ENCODE measurements around the gene ANKRD65.

The ANKRD65 gene

DNA sequence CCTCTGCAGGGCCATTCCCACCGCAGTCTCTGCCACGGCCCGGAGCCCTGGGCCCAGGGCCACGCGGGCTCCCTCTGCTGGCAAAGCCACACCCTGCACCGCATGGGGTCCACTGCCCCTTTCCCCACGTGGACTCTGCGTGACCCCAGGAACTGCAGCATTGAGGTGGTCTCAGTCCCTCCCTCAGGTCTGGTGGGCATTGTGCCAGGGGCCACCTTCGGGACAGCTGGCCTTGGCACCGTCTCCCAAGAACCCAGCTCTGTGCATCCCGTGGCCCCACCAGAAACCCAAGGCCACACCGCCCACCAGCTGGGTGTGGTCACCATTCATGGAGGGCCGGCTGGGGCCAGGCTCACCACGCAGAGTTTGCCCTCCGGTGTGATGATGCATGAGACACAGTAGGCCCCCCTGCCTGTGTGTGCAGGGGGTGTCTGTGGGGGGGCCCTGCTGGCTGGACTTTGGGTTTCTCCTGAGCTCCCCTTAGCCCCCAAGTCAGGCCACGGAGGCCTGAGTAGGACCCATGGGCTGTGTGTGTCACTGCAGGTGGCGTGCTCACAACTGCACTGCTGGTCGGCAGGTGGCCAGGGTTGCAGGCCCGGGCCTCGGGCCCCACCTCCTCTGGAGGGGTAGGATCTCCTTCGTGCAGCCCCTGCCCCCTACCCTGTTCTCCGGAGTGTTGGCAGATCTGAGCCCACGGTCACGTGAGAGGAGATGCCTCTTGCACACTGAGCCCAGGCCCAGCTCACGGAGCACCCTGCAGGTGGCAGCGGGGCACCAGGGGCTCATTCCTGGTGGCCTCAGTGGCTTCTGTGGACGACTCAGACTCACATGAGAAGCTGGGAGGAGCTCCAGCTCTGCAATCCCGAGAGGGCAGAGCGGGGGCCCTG, 20.2 kb upstream of the ANKRD65 start:
- no peak for DNase-seq (ENCODE audit: low read depth)

DNA sequence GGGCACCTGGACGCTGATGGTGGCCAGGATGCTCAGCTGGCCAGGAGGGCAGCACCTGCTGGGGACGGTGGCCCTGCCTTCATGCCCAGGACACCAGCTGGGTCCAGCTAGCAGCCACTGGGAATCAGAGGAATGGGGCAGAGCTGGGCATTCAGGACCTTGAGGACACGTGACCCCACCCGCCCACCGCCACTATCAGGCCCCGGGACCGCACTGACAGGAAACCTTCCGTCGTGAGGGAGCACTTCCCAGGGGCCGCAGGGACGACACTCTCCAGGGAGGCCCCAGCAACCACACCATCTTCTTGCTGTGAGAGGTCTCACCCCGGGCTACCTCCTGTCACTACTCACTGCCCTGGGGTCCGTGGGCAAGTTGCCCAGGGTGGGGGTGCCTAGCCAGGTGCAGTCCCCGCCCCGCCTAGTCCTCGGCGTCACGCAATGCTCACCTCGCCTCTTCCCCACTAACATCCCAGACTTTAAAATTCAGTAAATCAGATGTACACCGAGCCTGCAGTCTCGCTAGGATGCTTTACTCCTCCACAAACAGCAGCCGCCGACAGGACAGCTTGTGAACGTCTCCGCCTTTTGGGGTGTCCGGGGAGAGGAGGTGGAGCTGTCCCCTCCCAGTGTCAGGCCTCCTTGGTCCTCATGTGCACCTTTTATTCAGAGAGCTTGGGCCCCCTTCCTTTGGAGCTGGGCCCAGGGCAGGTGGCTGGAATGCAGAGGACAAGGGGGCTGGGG, 19.4 kb upstream of the ANKRD65 start:
- DNase-seq (ENCODE audit: low read depth) = no peak

DNA sequence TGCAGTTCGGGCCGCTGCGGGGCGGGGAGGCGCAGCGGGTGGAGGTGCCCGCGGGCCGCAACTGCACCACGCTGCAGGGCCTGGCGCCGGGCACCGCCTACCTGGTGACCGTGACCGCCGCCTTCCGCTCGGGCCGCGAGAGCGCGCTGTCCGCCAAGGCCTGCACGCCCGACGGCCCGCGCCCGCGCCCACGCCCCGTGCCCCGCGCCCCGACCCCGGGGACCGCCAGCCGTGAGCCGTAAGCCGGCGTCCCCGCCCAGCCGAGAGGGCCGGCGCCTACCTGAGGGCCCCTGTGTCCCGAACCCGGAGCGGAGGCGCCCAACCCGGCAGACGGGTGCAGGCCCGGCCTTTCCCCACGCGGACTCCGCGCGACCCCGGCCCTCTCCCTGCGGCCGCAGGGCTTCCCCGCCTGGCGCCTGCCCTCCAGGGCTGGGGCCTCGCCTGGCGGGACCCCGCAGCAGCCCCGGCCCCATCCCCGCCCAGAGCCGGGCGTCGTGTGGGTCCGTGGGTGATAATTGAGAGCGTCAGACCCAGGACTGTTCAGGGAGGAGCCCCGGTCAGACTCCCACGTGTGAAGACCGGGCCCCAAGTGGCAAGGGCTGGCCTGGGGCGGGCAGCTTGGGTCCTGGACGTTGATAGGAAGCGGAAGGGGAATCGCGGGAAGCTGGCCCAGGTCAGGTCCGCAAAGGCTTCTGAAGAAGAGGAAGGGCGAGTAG, 18.6 kb upstream of the ANKRD65 start:
- no peak for DNase-seq (ENCODE audit: low read depth)

DNA sequence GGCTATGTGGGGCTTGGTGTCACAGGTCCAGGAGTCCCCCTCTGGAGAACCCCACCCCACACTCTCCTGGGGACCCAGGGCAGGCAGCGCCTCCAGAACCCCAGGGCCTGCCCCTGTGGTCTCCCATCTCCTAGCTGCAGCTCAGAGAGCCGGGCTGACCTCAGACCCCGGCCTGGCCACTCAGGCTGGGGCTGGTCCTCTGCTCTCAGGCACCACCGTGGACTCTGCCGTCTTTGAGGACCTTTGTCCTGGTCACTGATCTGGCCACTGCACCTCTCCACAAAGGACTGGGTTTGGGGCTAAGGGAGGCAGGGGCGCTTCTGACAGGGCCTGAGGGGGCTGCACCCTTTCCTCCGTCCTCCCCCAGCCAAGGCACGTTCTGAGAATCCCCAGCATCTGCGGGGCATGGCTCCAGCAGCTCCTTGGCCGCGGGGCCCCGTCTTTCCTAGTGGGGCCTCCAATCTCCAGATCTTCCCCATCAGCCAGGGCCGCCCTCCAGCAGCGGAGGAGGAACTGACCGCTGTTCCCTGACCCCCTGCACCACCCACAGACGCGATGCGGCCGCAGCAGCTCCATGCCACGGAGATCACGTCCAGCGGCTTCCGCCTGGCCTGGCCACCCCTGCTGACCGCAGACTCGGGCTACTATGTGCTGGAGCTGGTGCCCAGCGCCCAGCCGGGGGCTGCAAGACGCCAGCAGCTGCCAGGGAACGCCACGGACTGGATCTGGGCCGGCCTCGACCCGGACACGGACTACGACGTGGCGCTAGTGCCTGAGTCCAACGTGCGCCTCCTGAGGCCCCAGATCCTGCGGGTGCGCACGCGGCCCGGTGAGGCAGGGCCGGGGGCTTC, 17.7 kb upstream of the ANKRD65 start:
- no peak for DNase-seq (ENCODE audit: low read depth)

DNA sequence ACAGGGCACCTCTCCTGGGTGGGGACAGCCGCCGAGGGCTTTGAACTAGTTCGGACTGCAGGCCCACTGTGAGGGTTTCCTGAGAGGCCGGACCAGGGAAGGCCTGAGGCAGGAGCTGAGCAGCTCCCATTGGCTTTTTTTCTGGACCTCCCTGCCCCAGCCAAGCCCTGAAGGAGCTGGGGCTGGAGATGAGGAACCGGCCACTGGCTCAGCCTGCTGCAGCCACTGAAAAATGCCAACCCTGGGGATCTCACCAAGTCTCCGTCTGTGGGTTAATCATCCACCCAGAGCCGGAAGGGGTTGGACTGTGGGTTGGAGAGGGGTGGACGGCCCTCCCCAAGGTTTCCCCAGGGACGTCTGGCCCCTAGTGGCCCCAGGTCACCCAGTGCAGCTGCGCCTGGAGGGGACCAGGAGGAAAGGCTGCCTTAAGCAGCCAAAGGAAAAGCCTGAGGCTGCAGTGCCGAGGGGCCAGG, 16.9 kb upstream of the ANKRD65 start:
- DNase-seq (ENCODE audit: low read depth) = no peak

DNA sequence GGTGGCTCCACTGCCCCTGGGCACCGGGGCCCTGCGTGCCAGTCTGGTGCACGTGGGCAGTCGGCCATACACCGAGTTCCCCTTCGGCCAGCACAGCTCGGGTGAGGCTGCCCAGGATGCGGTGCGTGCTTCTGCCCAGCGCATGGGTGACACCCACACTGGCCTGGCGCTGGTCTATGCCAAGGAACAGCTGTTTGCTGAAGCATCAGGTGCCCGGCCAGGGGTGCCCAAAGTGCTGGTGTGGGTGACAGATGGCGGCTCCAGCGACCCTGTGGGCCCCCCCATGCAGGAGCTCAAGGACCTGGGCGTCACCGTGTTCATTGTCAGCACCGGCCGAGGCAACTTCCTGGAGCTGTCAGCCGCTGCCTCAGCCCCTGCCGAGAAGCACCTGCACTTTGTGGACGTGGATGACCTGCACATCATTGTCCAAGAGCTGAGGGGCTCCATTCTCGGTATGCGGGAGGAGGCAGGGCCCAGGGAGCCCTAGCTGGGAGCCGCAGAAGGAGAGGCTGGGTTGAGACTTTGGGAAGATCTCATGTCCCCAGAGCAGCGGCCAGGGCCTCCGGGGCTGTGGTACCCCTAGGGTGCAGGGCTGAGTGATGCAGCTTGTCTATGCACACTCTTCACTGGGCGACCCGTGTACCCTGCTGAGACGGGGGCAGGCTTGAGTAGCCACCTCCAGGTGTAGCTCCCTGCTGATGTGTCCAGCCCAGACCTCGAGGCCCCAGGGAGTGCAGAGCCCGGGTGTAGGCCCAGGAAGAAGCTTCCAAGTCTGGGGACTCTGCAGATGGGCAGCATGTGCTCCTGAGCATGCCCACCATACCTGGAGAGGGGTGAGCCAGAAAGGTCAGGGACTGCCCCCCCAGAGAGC, 16.2 kb upstream of the ANKRD65 start:
- no peak for DNase-seq (ENCODE audit: low read depth)

DNA sequence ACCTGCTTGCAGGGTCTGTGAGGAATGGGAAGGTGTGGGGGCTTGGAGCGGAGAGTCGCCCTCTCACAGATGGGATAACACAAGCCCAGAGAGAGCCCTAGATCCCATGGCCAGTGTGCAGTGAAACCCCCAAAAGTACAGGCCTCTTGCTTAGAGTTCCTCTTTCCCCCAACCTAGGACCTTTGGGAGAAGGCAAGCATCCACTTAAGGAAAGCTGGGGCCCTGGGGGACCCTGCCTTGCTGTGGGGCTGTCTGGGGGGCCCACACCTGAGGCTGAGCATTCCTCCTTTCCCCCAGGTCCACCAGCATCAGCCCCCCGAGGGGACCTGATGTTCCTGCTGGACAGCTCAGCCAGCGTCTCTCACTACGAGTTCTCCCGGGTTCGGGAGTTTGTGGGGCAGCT, 15.6 kb upstream of the ANKRD65 start:
- DNase-seq (ENCODE audit: low read depth) = no peak

DNA sequence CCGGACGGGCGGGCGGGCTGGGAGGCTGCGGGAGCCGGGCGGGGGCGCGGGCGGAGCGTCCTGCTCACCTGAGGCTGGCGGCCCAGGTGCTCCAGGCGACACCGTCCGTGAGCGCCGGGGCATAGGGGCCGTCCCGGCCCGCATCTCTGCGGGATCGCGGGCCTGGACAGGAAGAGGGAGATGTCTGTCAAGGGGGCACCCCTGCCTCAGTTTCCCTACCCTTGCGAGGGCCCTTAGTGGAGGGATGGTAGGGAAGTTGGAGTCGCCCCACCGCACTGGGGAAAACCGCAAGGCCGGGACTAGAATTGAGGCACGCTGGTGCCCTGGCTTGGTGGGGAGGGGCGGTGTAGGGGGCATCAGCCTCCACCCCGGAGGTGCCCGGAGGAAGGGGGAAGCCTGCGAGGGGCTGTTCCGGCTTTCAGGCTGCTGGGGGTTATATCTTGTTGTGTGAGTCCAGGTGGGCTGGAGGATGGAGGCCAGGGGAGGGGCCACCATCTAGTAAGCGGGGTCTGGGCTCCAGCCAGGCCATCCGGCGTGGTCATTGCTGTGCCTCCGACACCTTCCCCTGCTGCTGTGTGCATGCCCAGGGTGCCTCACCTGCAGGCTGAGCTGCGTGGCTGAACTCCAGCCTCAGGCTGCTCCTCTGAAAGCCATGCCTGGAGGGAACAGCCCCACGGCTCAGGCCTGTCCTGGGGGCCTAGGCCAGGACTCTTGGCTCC, 15.0 kb upstream of the ANKRD65 start:
- no peak for DNase-seq (ENCODE audit: low read depth)

DNA sequence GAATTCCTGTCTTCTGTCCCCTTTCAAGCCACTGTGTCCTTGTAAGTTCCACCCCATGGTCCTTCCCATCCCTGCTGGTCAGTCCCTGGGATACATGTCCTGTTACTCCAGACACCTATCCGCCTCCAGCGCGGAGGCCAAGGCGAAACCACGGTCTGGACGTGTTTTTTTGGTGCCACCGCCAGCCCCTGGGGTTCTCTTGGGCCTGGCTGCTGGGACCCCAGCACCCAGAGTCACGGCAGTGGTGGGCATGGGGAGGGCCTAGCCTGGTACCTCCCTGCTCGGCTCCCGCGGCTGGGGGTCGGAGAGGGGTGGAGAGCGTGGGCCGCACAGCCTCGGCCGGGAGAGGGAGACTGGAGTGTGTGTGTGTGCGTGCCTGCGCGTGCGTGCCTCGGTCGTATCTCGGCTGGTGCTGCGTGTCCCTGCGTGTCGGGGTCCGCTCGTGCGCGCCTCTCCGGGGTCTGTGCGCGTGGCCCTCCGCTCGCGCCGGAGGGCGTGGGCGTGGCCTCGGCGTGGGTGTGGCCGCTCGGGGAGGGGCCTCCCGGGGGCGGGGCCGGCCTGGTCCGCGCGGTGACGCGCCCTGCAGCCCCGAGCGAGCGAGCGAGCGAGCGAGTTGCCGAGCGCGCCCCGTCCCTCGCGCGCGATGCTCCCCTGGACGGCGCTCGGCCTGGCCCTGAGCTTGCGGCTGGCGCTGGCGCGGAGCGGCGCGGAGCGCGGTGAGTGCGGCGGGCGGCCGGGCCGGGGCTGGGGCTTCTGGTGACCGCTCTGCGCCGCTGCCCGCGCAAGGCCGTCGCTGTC, 14.2 kb upstream of the ANKRD65 start, which contains the start of gene VWA1:
Gene VWA1, plus strand, starts transcription at position 585 of the 798 bp plus-strand sequence. Its CDS starts 59 bp downstream, at position 644.
- peak; percentile 67 for DNase-seq (ENCODE audit: low read depth)

DNA sequence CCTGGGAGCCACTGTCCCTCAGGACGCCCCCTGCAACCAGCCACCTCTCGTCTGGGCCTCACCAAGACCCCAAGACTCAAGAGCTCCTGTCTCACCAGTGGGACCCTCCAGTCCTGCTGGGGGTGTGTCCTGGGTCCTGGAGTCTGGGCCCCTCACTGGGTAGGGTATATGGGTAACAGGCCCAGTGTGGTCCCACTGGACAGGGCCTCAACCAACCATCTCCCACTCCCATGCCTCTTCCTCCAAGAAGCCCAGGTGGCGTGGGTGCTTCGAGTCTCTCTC, 13.7 kb upstream of the ANKRD65 start:
- DNase-seq (ENCODE audit: low read depth) = no peak

DNA sequence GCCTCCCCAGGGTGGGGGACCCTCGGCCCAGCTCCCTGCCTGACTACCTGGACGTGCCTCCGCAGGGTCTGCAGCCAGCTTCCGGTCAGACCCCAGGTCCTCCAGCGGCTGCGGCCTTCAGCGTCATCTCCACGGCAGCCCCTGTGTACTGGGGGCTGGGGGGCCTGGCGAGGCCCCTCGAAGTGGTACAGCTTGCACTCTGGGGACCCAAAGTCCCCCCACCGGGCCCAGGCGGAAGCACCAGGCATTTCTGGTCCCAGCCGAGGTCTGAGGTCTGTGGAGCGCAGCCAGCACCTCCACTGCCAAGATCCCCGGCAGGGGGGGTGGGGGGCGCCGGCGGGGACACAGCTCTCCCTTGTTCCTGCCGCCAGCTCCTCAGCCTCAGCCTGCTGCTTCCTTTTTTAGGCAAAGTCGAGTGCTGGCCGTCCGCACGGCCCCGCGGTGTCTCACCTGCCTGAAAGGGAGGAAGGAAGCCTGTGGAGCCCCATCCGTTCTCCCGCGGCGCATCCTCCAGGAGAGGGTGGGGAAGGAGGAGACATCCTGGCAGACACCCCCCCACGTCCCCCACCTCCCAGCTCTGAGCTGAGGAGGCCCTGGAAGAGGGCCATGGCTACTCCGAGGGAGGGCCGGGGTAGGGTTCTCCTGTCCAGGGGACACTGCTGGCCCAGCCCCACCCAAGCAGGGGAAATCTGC, 13.2 kb upstream of the ANKRD65 start:
- no peak for DNase-seq (ENCODE audit: low read depth)

DNA sequence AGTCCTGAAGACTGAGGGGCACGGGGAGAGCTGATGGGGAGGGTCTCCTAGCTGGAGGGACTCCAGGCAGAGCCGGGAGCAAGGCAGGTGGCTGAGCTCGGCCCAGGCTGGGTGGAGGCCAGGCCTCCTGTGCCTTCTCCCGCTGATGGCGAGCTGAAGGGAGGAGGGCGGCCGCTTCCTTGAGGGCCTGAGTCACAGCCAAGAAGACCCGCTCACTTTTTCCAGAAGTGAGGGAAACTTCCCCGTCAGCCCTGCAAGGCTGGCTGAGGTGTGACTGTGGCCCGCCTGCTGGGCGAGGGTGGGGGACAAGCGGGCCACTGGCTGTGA, 12.7 kb upstream of the ANKRD65 start:
- DNase-seq (ENCODE audit: low read depth) = peak; percentile 46

DNA sequence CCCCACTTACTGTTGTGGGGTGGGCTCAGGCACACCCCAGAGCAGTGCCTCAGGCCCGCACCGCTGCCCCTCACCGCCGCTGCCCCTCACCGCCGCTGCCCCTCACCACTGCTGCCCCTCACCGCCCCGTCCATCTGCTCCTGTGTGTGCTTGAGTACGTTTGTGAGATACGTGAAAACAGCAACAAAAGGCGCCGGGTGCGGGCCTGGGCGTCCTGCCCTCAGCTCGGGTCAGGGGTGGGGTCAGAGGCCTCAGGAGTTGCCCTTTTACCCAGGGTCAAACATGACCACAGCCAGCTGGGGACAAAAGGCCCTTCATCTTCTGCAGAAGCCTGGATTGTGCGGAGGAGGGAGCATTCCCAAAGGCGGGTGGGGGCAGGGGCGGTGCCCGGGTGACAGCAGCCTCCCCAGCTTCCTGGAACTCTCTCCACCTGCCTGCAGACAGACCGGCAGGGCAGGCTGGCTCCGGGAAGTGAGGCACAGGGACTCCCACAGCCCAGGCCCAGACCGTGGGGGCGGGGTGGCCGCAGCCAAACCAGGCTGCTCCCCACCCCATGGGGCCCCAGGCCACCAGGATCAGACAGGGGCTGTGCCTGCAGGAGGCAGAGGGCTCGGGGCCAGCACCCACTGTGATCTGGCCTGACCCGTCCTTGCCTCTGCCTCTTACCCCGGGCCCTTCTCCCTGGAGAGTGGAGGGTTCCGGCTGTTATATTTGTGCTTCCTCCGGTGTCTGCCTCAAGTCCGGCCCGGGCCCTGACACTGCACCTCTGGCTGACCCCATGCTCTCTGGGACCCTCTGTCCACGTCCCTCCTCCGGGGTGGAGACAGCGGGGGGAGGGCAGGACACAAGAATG, 12.1 kb upstream of the ANKRD65 start:
- no peak for DNase-seq (ENCODE audit: low read depth)

DNA sequence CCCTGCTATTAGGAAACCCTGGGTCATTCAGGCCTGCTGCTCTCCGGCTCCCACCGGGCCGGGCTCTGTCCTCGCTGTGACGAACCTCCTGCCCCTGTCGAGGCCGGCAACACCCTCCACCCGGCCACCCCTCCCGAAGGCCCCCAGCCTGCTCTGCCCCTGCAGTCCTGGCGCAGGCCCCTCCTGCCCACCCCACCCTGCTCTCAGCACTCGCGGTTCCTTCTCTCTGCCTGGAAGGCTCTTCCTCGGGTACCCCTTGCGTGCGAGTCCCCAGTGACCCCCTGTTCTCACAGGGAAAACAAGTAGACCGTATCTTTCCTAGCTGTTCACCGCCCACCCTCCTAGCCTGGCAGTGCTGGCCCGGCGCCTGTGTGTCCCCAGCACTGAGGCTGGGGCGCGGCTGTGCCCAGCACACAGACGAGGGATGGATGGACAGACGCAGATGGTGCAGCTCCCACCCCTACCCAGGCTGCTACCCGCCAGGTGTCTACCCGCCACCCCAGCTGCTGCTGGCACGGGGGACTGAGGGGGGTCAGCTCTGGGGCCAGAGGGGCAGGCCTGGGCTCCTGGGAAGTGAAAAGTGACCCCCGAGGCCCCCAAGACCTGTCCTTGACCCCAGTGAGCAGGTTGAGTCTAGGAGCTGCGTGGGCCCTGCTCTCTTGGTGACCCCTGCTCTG, 11.3 kb upstream of the ANKRD65 start:
- no peak for DNase-seq (ENCODE audit: low read depth)

DNA sequence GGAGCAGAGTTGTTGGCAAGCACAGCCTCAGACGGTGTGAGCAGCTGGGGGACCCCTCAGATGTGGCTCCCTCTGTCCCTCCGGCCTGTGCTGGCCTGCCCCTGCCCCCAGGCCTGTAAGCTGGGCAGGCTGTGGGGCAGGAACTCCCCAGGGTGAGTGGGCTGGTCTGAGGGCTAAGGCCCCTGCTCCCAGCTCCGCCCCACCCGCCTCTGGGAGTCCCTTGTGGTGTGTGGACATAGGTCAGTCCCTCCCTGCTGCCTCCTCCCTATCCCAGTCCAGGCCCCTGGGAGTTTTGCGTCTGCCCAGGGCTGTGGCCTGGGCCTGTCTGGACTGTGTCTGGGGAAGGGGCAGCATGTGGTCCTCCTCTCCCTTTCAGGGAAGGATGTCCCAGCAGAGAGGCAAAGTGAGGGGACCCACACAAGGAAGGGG, 10.8 kb upstream of the ANKRD65 start:
- DNase-seq (ENCODE audit: low read depth) = no peak

DNA sequence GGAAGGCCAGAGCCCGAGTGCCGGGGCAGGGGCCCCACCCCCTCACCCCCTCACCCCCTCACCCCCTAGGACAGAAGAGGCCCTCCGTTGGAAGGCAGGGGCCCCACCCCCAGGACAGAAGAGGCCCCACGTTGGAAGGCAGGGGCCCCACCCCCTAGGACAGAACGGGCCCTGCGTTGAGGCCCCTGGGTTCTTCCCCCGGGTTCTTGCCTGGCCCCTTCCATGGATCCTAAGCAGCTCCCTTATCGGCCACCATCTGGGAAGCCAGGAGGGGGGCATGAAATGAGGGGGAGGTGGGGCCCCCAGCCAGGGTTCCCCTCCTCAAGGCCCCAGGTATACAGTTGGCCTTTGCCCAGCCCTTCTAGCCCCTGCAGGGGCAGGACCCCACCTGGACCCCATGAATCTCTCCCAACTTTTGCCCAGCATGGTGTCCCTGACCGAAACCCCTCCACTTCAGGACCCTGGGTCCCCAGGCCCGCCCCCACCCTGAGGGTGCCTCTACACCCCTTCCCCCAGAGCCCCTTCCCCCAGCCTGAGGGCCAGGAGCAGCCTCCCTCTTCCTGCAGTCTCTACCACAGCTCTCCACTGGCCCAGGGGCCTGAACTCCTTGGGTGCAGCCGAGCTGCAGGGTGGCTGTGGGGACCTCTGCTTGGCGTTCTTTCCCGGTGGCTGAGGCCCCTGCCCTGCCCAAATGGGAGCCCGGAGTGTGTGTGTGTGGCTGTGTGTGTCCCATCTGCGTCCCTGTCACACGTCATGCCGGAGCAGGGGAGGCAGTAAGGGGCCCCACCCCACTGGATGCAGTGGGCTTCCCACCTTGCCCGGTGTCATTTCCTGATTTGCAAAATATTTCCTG, 10.1 kb upstream of the ANKRD65 start:
- no peak for DNase-seq (ENCODE audit: low read depth)

Measured in iris pigment epithelial cell (primary cell).